SH-SY5Y (cell line): Measurements from ENCODE around the gene RELN.

Source experiments
- GATA2 ChIP-seq: IDR thresholded peaks from 2 replicates; pipeline ENCODE4 v1.6.1; 2011; ENCODE audit warnings: mild to moderate bottlenecking, low read depth, low read length
- GATA3 ChIP-seq: IDR thresholded peaks from 2 replicates; pipeline ENCODE4 v1.6.1; 2011; ENCODE audit warnings: low read depth, mild to moderate bottlenecking, low read length, moderate library complexity

DNA sequence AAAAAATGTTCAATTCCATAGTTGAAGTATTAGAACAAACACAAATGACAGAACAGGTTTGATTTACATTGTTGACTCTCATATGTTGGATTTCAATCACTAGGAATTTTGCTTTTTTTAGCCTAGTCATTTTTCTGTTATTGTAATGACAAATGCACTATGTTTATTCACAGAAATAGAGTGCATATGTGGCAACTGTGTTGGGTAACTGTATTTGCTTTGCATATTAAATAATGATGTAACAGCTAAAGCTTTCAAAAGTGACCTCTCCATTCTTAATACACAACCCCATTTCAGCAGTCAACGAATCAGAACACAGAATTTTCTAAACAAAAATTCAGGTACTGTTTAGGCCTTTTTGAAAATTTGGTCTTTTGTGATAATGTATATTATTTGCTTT lies 489.5 kb downstream of the RELN start:
- TF ChIP-seq GATA2 (no peak), GATA3 (no peak)
